PC-9 (cell line): Measurements from ENCODE around the gene ABTB2.

Source experiments
- CTCF ChIP-seq: fragments of 200-600 bp; sonication (generic); conservative IDR thresholded peaks from 2 replicates; pipeline ENCODE4 v1.6.1; 2017; ENCODE audit warnings: mixed run types, antibody characterized with exemption, mild to moderate bottlenecking, moderate library complexity
- EZH2 ChIP-seq: fragments of 200-600 bp; sonication (generic); IDR thresholded peaks from 2 replicates; pipeline ENCODE4 v1.8.0; 2017; ENCODE audit warnings: antibody characterized with exemption, low read depth

- TF ChIP-seq CTCF (no peak), EZH2 (no peak)
Observed at GRCh38 chr11:34404280-34404679, 46.5 kb upstream of the ABTB2 start.
